Left colon (tissue), 2 donors: ENCODE measurements around the gene CD2BP2. TPM values are rescaled to one million over a fixed set of nuclear protein-coding genes. Genes with fewer than 3 reads are reported as not detected.
A peak's percentile ranks its signal among the peaks of the same experiment; 100 is the strongest.
"Not testable (repeated sequence)": the region's sequence is repeated elsewhere in the genome, so short reads cannot be mapped to it uniquely, and the experiment has no call there.

Source experiments
- ATAC-seq: fragments of 200-7000 bp; cut with Tn5 transposase; one replicate; pipeline ENCODE4 v1.9.1; 2020; ENCODE audit warnings: mild to moderate bottlenecking, moderate library complexity
- DNase-seq, 2 donors: peaks; one replicate each; pipeline ENCODE4 v3.0.0-alpha.2; 2020
- intact Hi-C, 2 donors: fragments of 100-400 bp; cut with DNase I in 1 of 2; cut with micrococcal nuclease in 1 of 2; formaldehyde crosslinking; loops; one replicate each; pipeline versions ENCODE4 v1.11.2 to v1.14.0; 2022; cut with DNase I, micrococcal nuclease
- total RNA-seq, 2 donors: library from RNA; stranded (reverse); fragmentation: NEBNext Ultra II Directional; extraction: Animal tissue kit (Norgen Biotek cat#: 25700); gene quantifications; one replicate each; pipeline ENCODE4 v1.2.1, GENCODE V29; 2021
- donor health status: DM: no; HTN: no; CAD: no.
- donor health status: DM: yes; HTN: yes; CAD: no.

The CD2BP2 gene
- total RNA-seq, 2 donors from 2014 or later, result 57.3 to 65.2 TPM

GRCh38 chr16:30351586-30352419 lies 3.3 kb downstream of the CD2BP2 start:
- intact Hi-C loops, result no loop called here
- DNase-seq, result peak in 1 of 2 donors; percentile 67

GRCh38 chr16:30351001-30351441 lies 4.1 kb downstream of the CD2BP2 start:
- intact Hi-C loops, result no loop called here
- no peak for DNase-seq

More at GRCh38 chr16:30351586-30352419, 3.3 kb downstream of the CD2BP2 start:
- ATAC-seq, result no peak

GRCh38 chr16:30350134-30350871 lies 4.8 kb downstream of the CD2BP2 start:
- peak in 1 of 2 donors; percentile 9 for DNase-seq
- ATAC-seq, result no peak
- intact Hi-C loops, result no loop called here

More at GRCh38 chr16:30351001-30351441, 4.1 kb downstream of the CD2BP2 start:
- ATAC-seq, result no peak

GRCh38 chr16:30349675-30350074 lies 5.4 kb downstream of the CD2BP2 start:
- DNase-seq (peak in 1 of 2 donors; percentile 8), ATAC-seq (no peak)
- intact Hi-C loops, result no loop called here

GRCh38 chr16:30348929-30349328 lies 6.2 kb downstream of the CD2BP2 start:
- DNase-seq (no peak), ATAC-seq (no peak)
- intact Hi-C loops, result no loop called here

- DNase-seq, result no peak
- intact Hi-C loops, result no loop called here
Observed at GRCh38 chr16:30348113-30348512, 7.0 kb downstream of the CD2BP2 start.

GRCh38 chr16:30346286-30346685 lies 8.8 kb downstream of the CD2BP2 start:
- intact Hi-C loops, result no loop called here
- DNase-seq (peak in 1 of 2 donors; percentile 5), ATAC-seq (no peak)

More at GRCh38 chr16:30348113-30348512, 7.0 kb downstream of the CD2BP2 start:
- no peak for ATAC-seq

GRCh38 chr16:30343491-30343820 lies 11.7 kb downstream of the CD2BP2 start:
- ATAC-seq, intact Hi-C loops: not testable (repeated sequence)
- peak in 1 of 2 donors; percentile 12 for DNase-seq

GRCh38 chr16:30342751-30343490 lies 12.2 kb downstream of the CD2BP2 start:
- intact Hi-C loops, result no loop called here
- DNase-seq, result peak in 1 of 2 donors; percentile 20
- ATAC-seq, result no peak

GRCh38 chr16:30341971-30342370 lies 13.1 kb downstream of the CD2BP2 start:
- DNase-seq, ATAC-seq, intact Hi-C loops: not testable (repeated sequence)

GRCh38 chr16:30340621-30341020 lies 14.5 kb downstream of the CD2BP2 start:
- intact Hi-C loops, result no loop called here
- DNase-seq (no peak), ATAC-seq (no peak)

GRCh38 chr16:30338715-30339114 lies 16.4 kb downstream of the CD2BP2 start:
- ATAC-seq, DNase-seq, intact Hi-C loops: not testable (repeated sequence)

- DNase-seq, ATAC-seq, intact Hi-C loops: not testable (repeated sequence)
Observed at GRCh38 chr16:30337964-30338357, 17.1 kb downstream of the CD2BP2 start.

- DNase-seq (peak; percentile 35 to 49), ATAC-seq (peak; percentile 14)
- intact Hi-C loops, result no loop called here
Observed at GRCh38 chr16:30335598-30336474, 19.3 kb downstream of the CD2BP2 start.

GRCh38 chr16:30335028-30335597 lies 20.0 kb downstream of the CD2BP2 start:
- ATAC-seq (peak; percentile 87), DNase-seq (peak; percentile 84 to 91)
- intact Hi-C loops, result not testable (repeated sequence)

GRCh38 chr16:30334473-30334989 lies 20.6 kb downstream of the CD2BP2 start:
- DNase-seq (peak; percentile 88 to 90), ATAC-seq (peak; percentile 93)
- intact Hi-C loops, result not testable (repeated sequence)

- DNase-seq, intact Hi-C loops, ATAC-seq: not testable (repeated sequence)
Observed at GRCh38 chr16:30324220-30324619, 30.9 kb downstream of the CD2BP2 start.
